GM21515 (cell line): ENCODE results near the gene TRIP13.
"Not testable (repeated sequence)": the region's sequence is repeated elsewhere in the genome, so short reads cannot be mapped to it uniquely, and the experiment has no call there.

Source experiments
- ATAC-seq: cut with Tn5 transposase; IDR thresholded peaks from one replicate; pipeline ENCODE4 v1.9.1; 2021; ENCODE audit not compliant: unreplicated experiment

TRIP13 gene

GRCh38 chr5:892394-893136 lies at the start of gene TRIP13, which contains the start of gene BRD9:
TRIP13 (plus strand) TSS chr5:892884; CDS start chr5:892999, 115 bp downstream.
BRD9 (minus strand) TSS chr5:892801; CDS start chr5:892657, 144 bp downstream.
- ATAC-seq: peak; percentile 95

DNA sequence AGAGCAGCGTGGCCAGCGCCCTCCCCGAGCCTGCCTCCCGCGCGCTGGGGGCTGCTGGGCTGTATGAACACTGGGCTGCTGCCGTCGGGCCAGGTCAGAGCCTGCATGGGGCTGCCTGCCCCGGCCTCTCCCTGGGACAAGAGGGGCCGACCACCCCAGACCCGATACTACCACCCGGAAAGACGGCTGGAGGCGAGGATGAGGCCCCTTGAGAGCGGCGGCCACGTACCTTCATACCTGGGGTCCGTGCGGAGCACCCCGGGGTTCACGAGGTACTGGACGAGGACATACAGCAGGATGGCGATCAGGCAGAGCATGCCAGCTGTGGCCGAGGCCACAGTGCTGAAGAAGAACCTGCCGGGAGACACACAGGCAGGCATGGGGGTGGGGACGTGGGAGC lies 49.3 kb upstream of the TRIP13 start:
- ATAC-seq: not testable (repeated sequence)

- not testable (repeated sequence) for ATAC-seq
Measured at GRCh38 chr5:843926-844325, 48.8 kb upstream of the TRIP13 start.

DNA sequence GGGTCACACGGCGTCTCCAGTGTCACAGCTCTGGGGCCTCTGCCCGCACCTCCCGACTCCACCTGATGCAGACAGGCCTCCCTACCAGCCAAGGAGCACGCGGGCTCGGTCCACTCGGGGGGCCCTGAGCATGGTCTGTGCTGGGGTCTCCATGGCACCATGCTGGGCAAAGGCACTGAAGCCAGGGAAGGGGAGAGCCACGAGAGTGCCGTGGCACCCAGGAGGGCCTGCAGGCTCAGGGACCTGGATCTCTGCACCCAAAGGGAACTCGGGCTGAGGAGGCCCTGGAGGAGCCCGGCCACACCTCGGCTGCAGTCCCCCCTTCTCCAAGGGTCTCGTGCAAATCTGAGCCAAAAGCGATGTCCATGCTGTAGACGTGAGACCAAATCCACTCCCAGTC lies 48.3 kb upstream of the TRIP13 start:
- not testable (repeated sequence) for ATAC-seq

DNA sequence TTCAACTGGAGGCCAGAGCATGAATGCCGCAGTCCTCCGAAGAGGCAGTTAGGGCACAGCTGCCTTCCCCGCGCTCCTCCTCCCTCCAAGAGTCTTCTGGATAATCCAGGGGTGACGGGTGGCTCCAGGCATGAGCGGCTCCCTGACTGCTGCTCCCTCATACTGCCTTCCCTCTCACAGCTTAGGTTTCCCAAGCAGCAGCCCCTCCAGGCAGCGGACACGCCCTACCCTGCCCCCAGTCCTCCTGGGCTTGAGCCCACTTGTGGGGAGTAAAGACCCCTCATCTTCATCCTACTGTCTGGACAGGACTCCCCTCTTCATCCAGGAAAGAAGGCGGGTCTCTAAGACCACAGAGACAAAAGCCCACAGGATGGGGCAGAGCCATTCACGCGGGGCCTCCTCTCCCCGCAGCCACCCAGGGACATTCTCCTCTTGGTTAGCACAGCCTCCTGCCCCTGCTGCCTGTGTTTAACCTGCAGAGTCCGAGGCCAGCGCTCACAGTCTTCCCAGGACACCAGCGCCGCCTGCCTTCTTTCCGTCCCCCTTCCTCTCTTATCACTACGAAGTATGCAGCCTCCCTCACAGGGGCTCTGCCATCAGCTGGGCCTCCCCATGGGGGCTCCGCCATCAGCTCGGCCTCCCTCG lies 47.5 kb upstream of the TRIP13 start:
- not testable (repeated sequence) for ATAC-seq

GRCh38 chr5:845676-846601 lies 46.7 kb upstream of the TRIP13 start:
- not testable (repeated sequence) for ATAC-seq

DNA sequence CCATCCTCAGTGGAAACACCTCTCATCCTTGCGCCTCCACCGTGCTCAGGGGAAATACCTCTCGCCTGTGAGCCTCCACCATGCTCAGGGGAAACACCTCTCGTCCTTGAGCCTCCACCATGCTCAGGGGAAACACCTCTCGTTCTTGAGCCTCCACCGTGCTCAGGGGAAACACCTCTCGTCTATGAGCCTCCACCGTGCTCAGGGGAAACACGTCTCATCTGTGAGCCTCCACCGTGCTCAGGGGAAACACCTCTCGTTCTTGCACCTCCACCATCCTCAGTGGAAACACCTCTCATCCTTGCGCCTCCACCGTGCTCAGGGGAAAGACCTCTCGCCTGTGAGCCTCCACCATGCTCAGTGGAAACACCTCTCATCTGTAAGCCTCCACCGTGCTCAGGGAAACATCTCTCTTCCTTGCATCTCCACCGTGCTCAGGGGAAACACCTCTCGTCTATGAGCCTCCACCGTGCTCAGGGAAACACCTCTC lies 46.0 kb upstream of the TRIP13 start:
- not testable (repeated sequence) for ATAC-seq

GRCh38 chr5:847212-847611 lies 45.5 kb upstream of the TRIP13 start:
- ATAC-seq: not testable (repeated sequence)

- not testable (repeated sequence) for ATAC-seq
Measured at GRCh38 chr5:847736-848135, 44.9 kb upstream of the TRIP13 start.

- no peak for ATAC-seq
Measured at GRCh38 chr5:848671-849111, 44.0 kb upstream of the TRIP13 start.

DNA sequence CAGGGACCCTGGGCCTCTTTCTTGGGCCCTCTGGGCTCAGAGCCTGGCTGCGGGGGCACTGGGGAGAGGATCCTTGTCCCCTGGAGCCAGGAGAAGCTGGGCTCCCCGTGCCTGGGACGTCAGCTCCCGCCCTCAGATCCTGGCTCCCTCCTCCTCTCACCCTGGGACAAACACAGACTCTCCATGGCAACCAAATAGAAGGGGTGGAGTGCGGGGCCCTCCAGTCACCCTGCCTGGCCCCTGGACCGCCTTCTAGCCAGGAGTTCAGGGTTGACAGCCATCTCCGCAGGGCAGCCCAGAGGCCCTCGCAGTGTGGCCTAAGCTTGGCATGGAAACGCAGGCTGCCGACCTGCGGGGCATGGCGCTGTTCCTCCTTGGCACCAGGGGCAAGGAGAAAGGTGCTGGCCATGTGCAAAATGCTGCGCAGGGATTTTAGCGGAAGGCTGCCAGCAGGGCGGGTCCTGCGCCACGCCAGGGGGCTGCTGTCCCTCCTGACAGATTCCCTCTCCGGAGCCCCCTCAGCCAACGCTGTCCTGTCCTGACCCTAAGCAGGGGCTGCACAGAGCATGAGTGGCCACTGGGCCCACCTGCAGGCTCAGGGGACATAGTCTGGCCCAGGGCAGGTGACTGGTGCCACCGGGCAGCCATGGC lies 42.9 kb upstream of the TRIP13 start:
- ATAC-seq: no peak

DNA sequence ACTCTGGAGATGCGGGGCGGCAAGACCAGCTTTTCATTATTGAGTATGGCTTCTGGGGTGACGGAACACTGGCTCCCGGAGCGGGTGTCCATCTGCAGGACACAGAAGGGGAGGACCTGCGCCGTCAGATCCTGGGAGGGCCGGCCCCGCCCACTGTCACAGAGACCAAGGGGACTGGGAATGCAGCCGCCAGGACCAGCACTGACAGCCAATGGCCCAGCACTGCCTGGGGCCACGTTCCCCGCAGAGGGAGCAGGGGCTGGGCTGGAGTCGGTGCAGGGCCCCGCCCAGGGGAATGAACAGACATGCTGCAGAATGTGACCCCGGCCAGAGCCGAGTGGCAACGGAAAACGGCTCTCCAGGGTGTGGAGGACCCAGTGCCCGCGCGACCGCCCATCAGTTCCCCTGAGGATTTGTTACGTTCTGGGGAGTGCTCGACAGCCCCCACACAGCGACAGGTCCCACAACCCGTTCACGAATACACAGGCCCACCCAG lies 42.1 kb upstream of the TRIP13 start, which contains the start of gene ZDHHC11:
TSS of gene ZDHHC11 (minus strand) at position 476 of the 496 bp plus-strand sequence. CDS start at position 92, 384 bp downstream.
- ATAC-seq: no peak

- no peak for ATAC-seq
Measured at GRCh38 chr5:851076-851475, 41.6 kb upstream of the TRIP13 start.

GRCh38 chr5:851553-851952 lies 41.1 kb upstream of the TRIP13 start:
- ATAC-seq: no peak

DNA sequence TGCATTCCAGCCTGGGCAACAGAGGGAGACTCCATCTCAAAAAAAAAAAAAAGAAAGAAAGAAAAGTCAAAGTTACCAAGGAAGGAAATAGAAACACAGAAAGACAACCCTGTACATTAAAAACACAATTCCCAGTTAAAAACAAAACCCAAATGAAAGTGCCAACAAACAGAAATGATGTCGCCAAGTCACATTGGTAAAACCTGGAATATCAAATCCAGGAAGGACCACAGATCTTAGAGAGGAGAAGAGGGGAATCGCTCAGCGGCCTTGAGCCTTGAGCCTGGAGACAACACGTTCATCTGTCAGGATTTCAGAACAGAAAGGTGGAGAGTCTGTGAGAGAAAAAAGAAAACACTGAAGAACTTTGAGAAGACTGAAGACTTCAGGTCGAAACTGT lies 40.7 kb upstream of the TRIP13 start:
- no peak for ATAC-seq

DNA sequence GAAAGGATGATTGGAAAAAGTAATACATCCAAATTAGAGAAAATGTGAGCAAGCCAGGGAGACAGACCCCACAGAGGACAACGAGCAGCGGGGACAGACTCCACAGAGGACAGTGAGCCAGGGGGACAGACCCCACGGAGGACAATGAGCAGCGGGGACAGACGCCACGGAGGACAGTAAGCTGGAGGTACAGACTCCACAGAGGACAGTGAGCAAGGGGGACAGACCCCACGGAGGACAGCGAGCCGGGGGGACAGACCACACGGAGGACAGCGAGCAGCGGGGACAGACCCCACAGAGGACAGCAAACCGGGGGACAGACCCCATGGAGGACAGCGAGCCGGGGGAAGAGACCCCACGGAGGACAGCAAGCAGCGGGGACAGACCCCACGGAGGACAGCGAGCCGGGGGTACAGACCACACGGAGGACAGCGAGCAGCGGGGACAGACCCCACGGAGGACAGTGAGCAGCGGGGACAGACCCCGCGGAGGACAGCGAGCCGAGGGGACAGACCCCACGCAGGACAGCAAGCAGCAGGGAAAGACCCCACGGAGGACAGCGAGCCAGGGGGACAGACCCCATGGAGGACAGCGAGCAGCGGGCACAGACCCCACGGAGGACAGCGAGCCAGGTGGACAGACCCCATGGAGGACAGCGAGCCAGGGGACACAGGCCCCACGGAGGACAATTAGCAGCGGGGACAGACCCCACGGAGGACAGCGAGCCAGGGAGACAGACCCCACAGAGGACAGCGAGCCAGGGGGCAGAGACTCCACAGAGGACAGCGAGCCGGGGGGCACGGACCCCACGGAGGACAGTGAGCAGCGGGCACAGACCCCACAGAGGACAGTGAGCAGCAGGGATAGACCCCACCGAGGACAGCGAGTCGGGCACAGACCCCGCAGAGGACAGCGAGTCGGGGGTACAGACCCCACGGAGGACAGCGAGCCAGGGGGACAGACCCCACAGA lies 40.0 kb upstream of the TRIP13 start:
- no peak for ATAC-seq

DNA sequence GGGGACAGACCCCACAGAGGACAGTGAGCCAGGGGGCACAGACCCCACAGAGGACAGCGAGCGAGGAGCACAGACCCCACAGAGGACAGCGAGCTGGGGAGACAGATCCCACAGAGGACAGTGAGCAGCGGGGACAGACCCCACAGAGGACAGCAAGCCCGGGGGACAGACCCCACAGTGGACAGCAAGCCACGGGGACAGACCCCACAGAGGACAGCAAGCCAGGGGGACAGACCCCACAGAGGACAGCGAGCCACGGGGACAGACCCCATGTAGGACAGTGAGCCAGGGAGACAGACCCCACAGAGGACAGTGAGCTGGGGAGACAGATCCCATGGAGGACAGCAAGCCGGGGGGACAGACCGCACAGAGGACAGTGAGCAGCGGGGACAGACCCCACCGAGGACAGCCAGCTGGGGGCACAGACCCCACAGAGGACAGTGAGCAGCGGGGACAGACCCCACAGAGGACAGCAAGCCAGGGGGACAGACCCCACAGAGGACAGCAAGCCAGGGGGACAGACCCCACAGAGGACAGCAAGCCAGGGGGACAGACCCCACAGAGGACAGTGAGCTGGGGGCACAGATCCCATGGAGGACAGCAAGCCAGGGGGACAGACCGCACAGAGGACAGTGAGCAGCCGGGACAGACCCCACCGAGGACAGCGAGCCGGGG lies 39.1 kb upstream of the TRIP13 start:
- not testable (repeated sequence) for ATAC-seq

DNA sequence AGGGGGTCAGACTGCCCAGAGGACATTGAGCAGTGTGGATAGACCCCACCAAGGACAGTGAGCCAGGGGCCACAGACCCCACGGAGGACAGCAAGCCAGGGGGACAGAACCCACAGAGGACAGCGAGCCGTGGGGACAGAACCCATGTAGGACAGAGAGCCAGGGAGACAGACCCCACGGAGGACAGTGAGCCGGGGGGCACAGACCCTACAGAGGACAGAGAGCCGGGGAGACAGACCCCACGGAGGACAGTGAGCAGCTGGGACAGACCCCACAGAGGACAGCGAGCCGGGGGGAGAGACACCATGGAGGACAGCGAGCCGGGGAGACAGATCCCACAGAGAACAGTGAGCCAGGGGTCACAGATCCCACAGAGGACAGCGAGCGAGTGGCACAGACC lies 38.5 kb upstream of the TRIP13 start:
- no peak for ATAC-seq
